ENCODE results near the gene DPM1.

GRCh38 chr20:50987493-50988210, 29.3 kb upstream of the DPM1 start:
- peak; percentile 83 for TF ChIP-seq CTCF (IDR thresholded peaks at IDR 0.05)
- TF ChIP-seq, protein P1, sequence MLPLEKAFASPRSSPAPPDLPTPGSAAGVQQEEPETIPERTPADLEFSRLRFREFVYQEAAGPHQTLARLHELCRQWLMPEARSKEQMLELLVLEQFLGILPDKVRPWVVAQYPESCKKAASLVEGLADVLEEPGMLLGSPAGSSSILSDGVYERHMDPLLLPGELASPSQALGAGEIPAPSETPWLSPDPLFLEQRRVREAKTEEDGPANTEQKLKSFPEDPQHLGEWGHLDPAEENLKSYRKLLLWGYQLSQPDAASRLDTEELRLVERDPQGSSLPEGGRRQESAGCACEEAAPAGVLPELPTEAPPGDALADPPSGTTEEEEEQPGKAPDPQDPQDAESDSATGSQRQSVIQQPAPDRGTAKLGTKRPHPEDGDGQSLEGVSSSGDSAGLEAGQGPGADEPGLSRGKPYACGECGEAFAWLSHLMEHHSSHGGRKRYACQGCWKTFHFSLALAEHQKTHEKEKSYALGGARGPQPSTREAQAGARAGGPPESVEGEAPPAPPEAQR (CRISPR knock-in tag; IDR thresholded peaks at IDR 0.05): no peak
- no peak for TF ChIP-seq E2F1 (CRISPR knock-in tag; IDR thresholded peaks at IDR 0.05)
- no peak for TF ChIP-seq FOXP1 (CRISPR knock-in tag; IDR thresholded peaks at IDR 0.05; ENCODE audit: borderline replicate concordance)
- TF ChIP-seq MYBL2 (CRISPR knock-in tag; IDR thresholded peaks at IDR 0.05): no peak
- no peak for TF ChIP-seq ATF1 (CRISPR knock-in tag; IDR thresholded peaks at IDR 0.05)
- TF ChIP-seq ZNF121 (CRISPR knock-in tag; IDR thresholded peaks at IDR 0.05): no peak

All from WTC11 (cell line).